Activated CD4-positive, CD25-positive, alpha-beta regulatory T cell treated with anti-CD3 and anti-CD28 coated beads, Interleukin-2, amount 50 U/mL, for 72 hours (primary cell): Measurements from ENCODE around the gene CCDC57.

ENCODE experiments used
- DNase-seq: peaks from one replicate; pipeline ENCODE4 v3.0.0; 2021

Gene CCDC57

GRCh38 chr17:82076785-82077591 is 135.7 kb downstream of the CCDC57 start:
- no peak for DNase-seq

GRCh38 chr17:82076018-82076784 is 136.4 kb downstream of the CCDC57 start:
- no peak for DNase-seq

- no peak for DNase-seq
Observed at GRCh38 chr17:82073446-82073845, 139.2 kb downstream of the CCDC57 start.

- DNase-seq, result no peak
Observed at GRCh38 chr17:82072827-82073226, 139.8 kb downstream of the CCDC57 start.

- DNase-seq, result no peak
Observed at GRCh38 chr17:82070611-82071010, 142.0 kb downstream of the CCDC57 start.

GRCh38 chr17:82065638-82066303 is 146.9 kb downstream of the CCDC57 start, which contains the start of gene DUS1L:
Gene DUS1L, minus strand, starts transcription at chr17:82065804. Its CDS starts 745 bp downstream, at chr17:82065059.
- peak; percentile 79 for DNase-seq

- peak; percentile 51 for DNase-seq
Observed at GRCh38 chr17:82065193-82065637, 147.4 kb downstream of the CCDC57 start.

- no peak for DNase-seq
Observed at GRCh38 chr17:82064433-82065192, 148.0 kb downstream of the CCDC57 start.

GRCh38 chr17:82063424-82064415 is 148.9 kb downstream of the CCDC57 start:
- no peak for DNase-seq

- no peak for DNase-seq
Observed at GRCh38 chr17:82062984-82063368, 149.7 kb downstream of the CCDC57 start.

GRCh38 chr17:82062076-82062983 is 150.3 kb downstream of the CCDC57 start:
- DNase-seq, result no peak

GRCh38 chr17:82061047-82061925 is 151.4 kb downstream of the CCDC57 start:
- no peak for DNase-seq

GRCh38 chr17:82060614-82061013 is 152.0 kb downstream of the CCDC57 start:
- no peak for DNase-seq

- no peak for DNase-seq
Observed at GRCh38 chr17:82060001-82060380, 152.7 kb downstream of the CCDC57 start.

- DNase-seq, result peak; percentile 31
Observed at GRCh38 chr17:82059272-82060000, 153.2 kb downstream of the CCDC57 start.

GRCh38 chr17:82058855-82059249 is 153.8 kb downstream of the CCDC57 start:
- DNase-seq, result no peak

- no peak for DNase-seq
Observed at GRCh38 chr17:82058230-82058854, 154.3 kb downstream of the CCDC57 start.
